H9 (cell line): ENCODE data around the gene DOK6. TPM values are rescaled to one million over a fixed set of nuclear protein-coding genes. Genes with fewer than 3 reads are reported as not detected.
"Not testable (repeated sequence)": the region's sequence is repeated elsewhere in the genome, so short reads cannot be mapped to it uniquely, and the experiment has no call there.

ENCODE experiments used
- DNase-seq: peaks from one replicate; pipeline ENCODE4 v3.0.0-alpha.2; 2017
- H2AFZ ChIP-seq: one replicate; pipeline ENCODE4 v1.6.1; 2013; ENCODE audit warnings: mild to moderate bottlenecking, low read length, control low read depth, moderate library complexity
- H2AK5ac ChIP-seq: 2 replicates; pipeline ENCODE4 v1.6.1; 2013; ENCODE audit warnings: low read length, control low read depth, mixed read lengths; ENCODE audit not compliant: insufficient read length
- H2BK120ac ChIP-seq: one replicate; pipeline ENCODE4 v1.6.1; 2013; ENCODE audit warnings: low read depth, mild to moderate bottlenecking, low read length, control low read depth, inconsistent platforms; ENCODE audit not compliant: poor library complexity, severe bottlenecking
- H2BK12ac ChIP-seq: 2 replicates; pipeline ENCODE4 v1.6.1; 2013; ENCODE audit warnings: low read length, control low read depth, mixed read lengths, low read depth; ENCODE audit not compliant: insufficient read length
- H2BK15ac ChIP-seq: 2 replicates; pipeline ENCODE4 v1.6.1; 2013; ENCODE audit warnings: low read depth, low read length, control low read depth
- H2BK20ac ChIP-seq: one replicate; pipeline ENCODE4 v1.6.1; 2013; ENCODE audit warnings: low read depth, mild to moderate bottlenecking, low read length, control low read depth, inconsistent platforms; ENCODE audit not compliant: poor library complexity, severe bottlenecking
- H2BK5ac ChIP-seq: 2 replicates; pipeline ENCODE4 v1.6.1; 2013; ENCODE audit warnings: low read length, control low read depth, mixed read lengths; ENCODE audit not compliant: insufficient read length
- H3K14ac ChIP-seq: 2 replicates; pipeline ENCODE4 v1.6.1; 2013; ENCODE audit warnings: low read length, control low read depth; ENCODE audit not compliant: insufficient read depth
- H3K18ac ChIP-seq: 2 replicates; pipeline ENCODE4 v1.6.1; 2013; ENCODE audit warnings: low read depth, mild to moderate bottlenecking, mixed read lengths, low read length, control low read depth; ENCODE audit not compliant: insufficient read length
- H3K23ac ChIP-seq: 2 replicates; pipeline ENCODE4 v1.6.1; 2013; ENCODE audit warnings: low read length, control low read depth, mixed read lengths, low read depth; ENCODE audit not compliant: insufficient read length
- H3K23me2 ChIP-seq: 2 replicates; pipeline ENCODE4 v1.6.1; 2013; ENCODE audit warnings: low read depth, mild to moderate bottlenecking, mixed read lengths, low read length, control low read depth; ENCODE audit not compliant: insufficient read length, poor library complexity, severe bottlenecking
- H3K27ac ChIP-seq: 2 replicates; pipeline ENCODE4 v1.5.1; 2013; ENCODE audit warnings: low read length, control low read depth, mixed read lengths, low read depth; ENCODE audit not compliant: insufficient read length
- H3K27me3 ChIP-seq: 2 replicates; pipeline ENCODE4 v1.6.1; 2013; ENCODE audit warnings: low read length, control low read depth, inconsistent platforms; ENCODE audit not compliant: insufficient read depth
- H3K4ac ChIP-seq: 2 replicates; pipeline ENCODE4 v1.6.1; 2013; ENCODE audit warnings: low read depth, mild to moderate bottlenecking, control low read depth, inconsistent platforms, low read length, moderate library complexity
- H3K4me1 ChIP-seq: 2 replicates; pipeline ENCODE4 v1.6.1; 2013; ENCODE audit warnings: low read length, control low read depth, inconsistent platforms; ENCODE audit not compliant: insufficient read depth
- H3K4me2 ChIP-seq: 2 replicates; pipeline ENCODE4 v1.6.1; 2013; ENCODE audit warnings: low read length, control low read depth, mixed read lengths; ENCODE audit not compliant: insufficient read length, insufficient read depth
- H3K56ac ChIP-seq: 2 replicates; pipeline ENCODE4 v1.6.1; 2013; ENCODE audit warnings: low read depth, mild to moderate bottlenecking, mixed read lengths, low read length, control low read depth; ENCODE audit not compliant: insufficient read length
- H3K79me1 ChIP-seq: 2 replicates; pipeline ENCODE4 v1.6.1; 2013; ENCODE audit warnings: low read depth, mild to moderate bottlenecking, moderate library complexity, low read length, control low read depth, inconsistent platforms; ENCODE audit not compliant: insufficient read depth, poor library complexity, severe bottlenecking
- H3K79me2 ChIP-seq: 2 replicates; pipeline ENCODE4 v1.6.1; 2013; ENCODE audit warnings: low read length, control low read depth, inconsistent platforms; ENCODE audit not compliant: insufficient read depth
- H3K9ac ChIP-seq: 2 replicates; pipeline ENCODE4 v1.6.1; 2013; ENCODE audit warnings: low read length, control low read depth, mixed read lengths; ENCODE audit not compliant: insufficient read length; ENCODE audit errors: extremely low read depth
- H3K9me3 ChIP-seq: one replicate; pipeline ENCODE4 v1.6.1; 2013; ENCODE audit warnings: low read depth, low read length, inconsistent platforms; ENCODE audit not compliant: control insufficient read depth
- H3T11ph ChIP-seq: one replicate; pipeline ENCODE4 v1.6.1; 2013; ENCODE audit warnings: mild to moderate bottlenecking, low read length, control low read depth, inconsistent platforms
- H4K20me1 ChIP-seq: one replicate; pipeline ENCODE4 v1.6.1; 2013; ENCODE audit not compliant: control insufficient read depth, insufficient read length, insufficient read depth
- H4K5ac ChIP-seq: 2 replicates; pipeline ENCODE4 v1.6.1; 2013; ENCODE audit warnings: low read depth, mild to moderate bottlenecking, mixed read lengths, low read length, control low read depth; ENCODE audit not compliant: insufficient read length
- H4K8ac ChIP-seq: replicated peaks from 2 replicates; pipeline ENCODE4 v1.6.1; 2013; ENCODE audit warnings: low read length, control low read depth, mixed read lengths, low read depth; ENCODE audit not compliant: insufficient read length
- H4K91ac ChIP-seq: 2 replicates; pipeline ENCODE4 v1.6.1; 2013; ENCODE audit warnings: low read depth, mild to moderate bottlenecking, moderate library complexity, mixed read lengths, low read length, control low read depth; ENCODE audit not compliant: insufficient read length
- H3K27ac Mint-ChIP-seq, 3 experiments: 2 replicates in 2 of 3; 3 replicates in 1 of 3; pipeline ENCODE4 v1.8.0; 2020 to 2021; ENCODE audit warnings: mixed read lengths in 3 of 3, mild to moderate bottlenecking in 1 of 3, moderate library complexity in 1 of 3
- H3K27me3 Mint-ChIP-seq: 2 replicates; pipeline ENCODE4 v1.8.0; 2021; ENCODE audit warnings: low read depth, mild to moderate bottlenecking, moderate library complexity, mixed read lengths
- H3K36me3 Mint-ChIP-seq, 3 experiments: 2 replicates in 2 of 3; 3 replicates in 1 of 3; pipeline ENCODE4 v1.8.0; 2020 to 2021; ENCODE audit warnings: low read depth in 3 of 3, mixed read lengths in 3 of 3; ENCODE audit not compliant: insufficient read depth in 1 of 3
- H3K4me1 Mint-ChIP-seq, 2 experiments: 2 replicates each; pipeline ENCODE4 v1.8.0; 2020; ENCODE audit warnings: mixed read lengths in 2 of 2
- H3K4me3 Mint-ChIP-seq, 2 experiments: 2 replicates in 1 of 2; 3 replicates in 1 of 2; pipeline ENCODE4 v1.8.0; 2020 to 2021; ENCODE audit warnings: mild to moderate bottlenecking in 2 of 2, mixed read lengths in 2 of 2, moderate library complexity in 1 of 2
- H3K9me3 Mint-ChIP-seq, 2 experiments: 2 replicates in 1 of 2; 3 replicates in 1 of 2; pipeline ENCODE4 v1.8.0; 2020; ENCODE audit warnings: mild to moderate bottlenecking in 2 of 2, mixed read lengths in 2 of 2, moderate library complexity in 1 of 2
- CTCF ChIP-seq: fragments of 200-600 bp; sonication (generic); conservative IDR thresholded peaks from 3 replicates; pipeline ENCODE4 v1.8.0; 2021; ENCODE audit warnings: antibody characterized with exemption, mild to moderate bottlenecking
- WGBS: extraction: QIAGEN DNeasy Blood & Tissue Kit; methylation state at CpG from one replicate; pipeline ENCODE4 v1.1.7; 2013; ENCODE audit warnings: missing lambda C conversion rate, low lambda C conversion rate, mixed read lengths; ENCODE audit not compliant: insufficient read length; ENCODE audit errors: extremely low coverage; 5-methylcytosine and 5-hydroxymethylcytosine counted together
- total RNA-seq: library from RNA; stranded (reverse); gene quantifications from 2 replicates; pipeline ENCODE4 v1.2.1, GENCODE V29; 2021

The DOK6 gene
- total RNA-seq, 1 experiment from 2014 or later, result 0.20 TPM

- Mint-ChIP-seq H3K9me3 (no peaks in the 10 kb centered on the region), H3K4me3 (no peak overlapping the region), H3K27me3 (no peaks in the 10 kb centered on the region), H3K4me1 (peaks cover 0 to 2% of the 10 kb centered on the region in 2 experiments; a peak in 3 of 4 replicates), H3K27ac (no peak overlapping the region), H3K36me3 (no peaks in the 10 kb centered on the region)
- DNase-seq, result no peak
- Histone ChIP-seq H3K4me2 (no peak overlapping the region), H2AFZ (no peak overlapping the region), H2BK15ac (no peak overlapping the region), H3K79me2 (no peaks in the 10 kb centered on the region), H3K4me1 (no peaks in the 10 kb centered on the region), H4K8ac (no peak overlapping the region), H2BK12ac (no peak overlapping the region), H3K4ac (no peak overlapping the region), H2BK20ac (no peak overlapping the region), H3K23me2 (no peaks in the 10 kb centered on the region), H2AK5ac (no peak overlapping the region), H3K23ac (no peak overlapping the region), H3K14ac (no peak overlapping the region), H3K79me1 (no peaks in the 10 kb centered on the region), H3K18ac (no peak overlapping the region), H4K20me1 (no peaks in the 10 kb centered on the region), H3K9me3 (no peaks in the 10 kb centered on the region), H3K9ac (no peak overlapping the region), H4K91ac (no peak overlapping the region), H2BK120ac (no peak overlapping the region), H3K27ac (no peak overlapping the region), H3K27me3 (no peaks in the 10 kb centered on the region), H3T11ph (no peak overlapping the region), H4K5ac (no peak overlapping the region), H2BK5ac (no peak overlapping the region), H3K56ac (no peak overlapping the region)
- no CpG with 5 or more reads among the region's 5 CpGs for WGBS
- no peak for TF ChIP-seq CTCF
Measured at GRCh38 chr18:69858897-69859296, 458.2 kb downstream of the DOK6 start.

- not testable (repeated sequence) for H3K23me2 ChIP-seq, H2AK5ac ChIP-seq, H3K56ac ChIP-seq, H4K8ac ChIP-seq, H3K4me3 Mint-ChIP-seq, H3K27me3 ChIP-seq, H2BK12ac ChIP-seq, H3K4me1 ChIP-seq, H4K91ac ChIP-seq, H3K27ac Mint-ChIP-seq, H2AFZ ChIP-seq, H3K18ac ChIP-seq, H3K23ac ChIP-seq, H2BK20ac ChIP-seq, H2BK5ac ChIP-seq, H3K4me2 ChIP-seq, H3K4me1 Mint-ChIP-seq, H2BK120ac ChIP-seq, H4K20me1 ChIP-seq, H3K36me3 Mint-ChIP-seq, H3K9ac ChIP-seq, H3K9me3 Mint-ChIP-seq, H3K4ac ChIP-seq, H3K14ac ChIP-seq, DNase-seq, H3K79me1 ChIP-seq, H4K5ac ChIP-seq, H3K27ac ChIP-seq, H3K27me3 Mint-ChIP-seq, H3T11ph ChIP-seq, H2BK15ac ChIP-seq, H3K9me3 ChIP-seq, H3K79me2 ChIP-seq
- WGBS, result no CpG with 5 or more reads among the region's 6 CpGs
Measured at GRCh38 chr18:69864802-69865201, 464.1 kb downstream of the DOK6 start.
